ENCODE data around the gene JADE2. TPM values are rescaled to one million over a fixed set of nuclear protein-coding genes. Genes with fewer than 3 reads are reported as not detected.

JADE2 gene
- total RNA-seq, 1 donor from 2014 or later = 3.0 TPM

GRCh38 chr5:134566741-134567221 lies 41.3 kb downstream of the JADE2 start:
- DNase-seq (ENCODE audit: low spot score) = no peak
- peaks cover 41% of the 10 kb centered on the region for H3K4me1 Mint-ChIP-seq (ENCODE audit: unreplicated experiment)
- TF ChIP-seq CTCF (IDR thresholded peaks at IDR 0.05; ENCODE audit: unreplicated experiment) = no peak
- peak overlapping the region; percentile 43 for H3K4me3 Mint-ChIP-seq (ENCODE audit: unreplicated experiment)
- no peaks in the 10 kb centered on the region for H3K9me3 Mint-ChIP-seq (ENCODE audit: unreplicated experiment)
- H3K27ac Mint-ChIP-seq (ENCODE audit: unreplicated experiment) = no peak overlapping the region
- H3K27me3 Mint-ChIP-seq (ENCODE audit: unreplicated experiment) = peaks cover 16% of the 10 kb centered on the region
- H3K36me3 Mint-ChIP-seq (ENCODE audit: low read depth, unreplicated experiment) = peaks cover 5% of the 10 kb centered on the region

- Mint-ChIP-seq H3K27ac (ENCODE audit: unreplicated experiment) (peak overlapping the region; percentile 73), H3K9me3 (ENCODE audit: unreplicated experiment) (no peaks in the 10 kb centered on the region), H3K36me3 (ENCODE audit: low read depth, unreplicated experiment) (peaks cover 8% of the 10 kb centered on the region), H3K27me3 (ENCODE audit: unreplicated experiment) (peaks cover 17% of the 10 kb centered on the region), H3K4me3 (ENCODE audit: unreplicated experiment) (peak overlapping the region; percentile 29), H3K4me1 (ENCODE audit: unreplicated experiment) (peaks cover 33% of the 10 kb centered on the region)
- no peak for TF ChIP-seq CTCF (IDR thresholded peaks at IDR 0.05; ENCODE audit: unreplicated experiment)
- DNase-seq (ENCODE audit: low spot score) = no peak
Observed at GRCh38 chr5:134567641-134568336, 42.3 kb downstream of the JADE2 start.

- Mint-ChIP-seq H3K4me1 (ENCODE audit: unreplicated experiment) (peaks cover 33% of the 10 kb centered on the region), H3K9me3 (ENCODE audit: unreplicated experiment) (no peaks in the 10 kb centered on the region), H3K27me3 (ENCODE audit: unreplicated experiment) (peaks cover 13% of the 10 kb centered on the region), H3K4me3 (ENCODE audit: unreplicated experiment) (no peak overlapping the region), H3K36me3 (ENCODE audit: low read depth, unreplicated experiment) (peaks cover 8% of the 10 kb centered on the region), H3K27ac (ENCODE audit: unreplicated experiment) (peak overlapping the region; percentile 73)
- DNase-seq (ENCODE audit: low spot score) = no peak
- no peak for TF ChIP-seq CTCF (IDR thresholded peaks at IDR 0.05; ENCODE audit: unreplicated experiment)
Observed at GRCh38 chr5:134568337-134568700, 42.8 kb downstream of the JADE2 start.

GRCh38 chr5:134568761-134569695 lies 43.6 kb downstream of the JADE2 start:
- H3K27me3 Mint-ChIP-seq (ENCODE audit: unreplicated experiment) = peaks cover 13% of the 10 kb centered on the region
- H3K4me3 Mint-ChIP-seq (ENCODE audit: unreplicated experiment) = no peak overlapping the region
- peak overlapping the region; percentile 31 for H3K27ac Mint-ChIP-seq (ENCODE audit: unreplicated experiment)
- no peaks in the 10 kb centered on the region for H3K9me3 Mint-ChIP-seq (ENCODE audit: unreplicated experiment)
- DNase-seq (ENCODE audit: low spot score) = no peak
- no peak for TF ChIP-seq CTCF (IDR thresholded peaks at IDR 0.05; ENCODE audit: unreplicated experiment)
- peaks cover 33% of the 10 kb centered on the region for H3K4me1 Mint-ChIP-seq (ENCODE audit: unreplicated experiment)
- H3K36me3 Mint-ChIP-seq (ENCODE audit: low read depth, unreplicated experiment) = peaks cover 8% of the 10 kb centered on the region

All from endothelial cell (in vitro differentiated cells).